ENCODE measurements around the gene KPNA3.

KPNA3 gene

GRCh38 chr13:49670828-49671227 lies 121.7 kb downstream of the KPNA3 start:
- H2AFZ ChIP-seq (ENCODE audit: low read length), result no peak overlapping the region
- no peaks in the 10 kb centered on the region for H3K4me1 ChIP-seq (ENCODE audit: low read length)
- H3K9ac ChIP-seq (ENCODE audit: low read length), result no peak overlapping the region
- H3K4me2 ChIP-seq (ENCODE audit: low read depth, low read length), result no peak overlapping the region
- H3K9me3 ChIP-seq (replicated peaks; ENCODE audit: insufficient read depth, low read length), result no peaks in the 10 kb centered on the region
- no peaks in the 10 kb centered on the region for H3K36me3 ChIP-seq (replicated peaks; ENCODE audit: insufficient read depth, low read length)
- H3K27me3 ChIP-seq (replicated peaks; ENCODE audit: insufficient read depth, low read length), result no peaks in the 10 kb centered on the region
- H3K79me2 ChIP-seq (ENCODE audit: low read length), result no peaks in the 10 kb centered on the region
- H3K27ac ChIP-seq (ENCODE audit: low read length), result no peak overlapping the region
- no peak overlapping the region for H3K4me3 ChIP-seq (ENCODE audit: low read length)
- no peaks in the 10 kb centered on the region for H4K20me1 ChIP-seq (ENCODE audit: insufficient read depth, low read length)
- no peak for DNase-seq
- TF ChIP-seq EZH2 (optimal IDR thresholded peaks at IDR 0.05; ENCODE audit: low read depth, low read length) (no peak), CTCF (IDR thresholded peaks at IDR 0.05; ENCODE audit: low read length) (no peak), EZH2phosphoT487 (IDR thresholded peaks at IDR 0.05; ENCODE audit: low read length) (no peak)
- no peaks in the 10 kb centered on the region for H3K9me2 ChIP-seq (replicated peaks; ENCODE audit: insufficient read depth, low read length)
- H3F3A ChIP-seq (ENCODE audit: insufficient read depth, low read length), result no peaks in the 10 kb centered on the region

GRCh38 chr13:49669735-49670309 lies 122.7 kb downstream of the KPNA3 start:
- Histone ChIP-seq H3K9me3 (replicated peaks; ENCODE audit: insufficient read depth, low read length) (no peaks in the 10 kb centered on the region), H3K9me2 (replicated peaks; ENCODE audit: insufficient read depth, low read length) (no peaks in the 10 kb centered on the region), H2AFZ (ENCODE audit: low read length) (no peak overlapping the region), H3K27ac (ENCODE audit: low read length) (no peak overlapping the region), H4K20me1 (ENCODE audit: insufficient read depth, low read length) (no peaks in the 10 kb centered on the region), H3K79me2 (ENCODE audit: low read length) (no peaks in the 10 kb centered on the region), H3K4me3 (ENCODE audit: low read length) (no peak overlapping the region), H3K27me3 (replicated peaks; ENCODE audit: insufficient read depth, low read length) (no peaks in the 10 kb centered on the region), H3F3A (ENCODE audit: insufficient read depth, low read length) (no peaks in the 10 kb centered on the region), H3K9ac (ENCODE audit: low read length) (no peak overlapping the region), H3K4me2 (ENCODE audit: low read depth, low read length) (no peak overlapping the region), H3K36me3 (replicated peaks; ENCODE audit: insufficient read depth, low read length) (no peaks in the 10 kb centered on the region), H3K4me1 (ENCODE audit: low read length) (no peaks in the 10 kb centered on the region)
- TF ChIP-seq EZH2 (optimal IDR thresholded peaks at IDR 0.05; ENCODE audit: low read depth, low read length), result no peak
- TF ChIP-seq CTCF (IDR thresholded peaks at IDR 0.05; ENCODE audit: low read length), result peak; percentile 45
- DNase-seq, result peak; percentile 23

- Histone ChIP-seq H3K4me1 (ENCODE audit: low read length) (no peaks in the 10 kb centered on the region), H3K36me3 (replicated peaks; ENCODE audit: insufficient read depth, low read length) (no peaks in the 10 kb centered on the region), H3K9me2 (replicated peaks; ENCODE audit: insufficient read depth, low read length) (no peaks in the 10 kb centered on the region), H3K4me2 (ENCODE audit: low read depth, low read length) (no peak overlapping the region), H4K20me1 (ENCODE audit: insufficient read depth, low read length) (no peaks in the 10 kb centered on the region), H3K4me3 (ENCODE audit: low read length) (no peak overlapping the region), H3K9ac (ENCODE audit: low read length) (no peak overlapping the region), H3K27ac (ENCODE audit: low read length) (no peak overlapping the region), H2AFZ (ENCODE audit: low read length) (no peak overlapping the region), H3K79me2 (ENCODE audit: low read length) (no peaks in the 10 kb centered on the region), H3K27me3 (replicated peaks; ENCODE audit: insufficient read depth, low read length) (no peaks in the 10 kb centered on the region), H3K9me3 (replicated peaks; ENCODE audit: insufficient read depth, low read length) (no peaks in the 10 kb centered on the region), H3F3A (ENCODE audit: insufficient read depth, low read length) (no peaks in the 10 kb centered on the region)
- DNase-seq, result no peak
- no peak for TF ChIP-seq EZH2 (optimal IDR thresholded peaks at IDR 0.05; ENCODE audit: low read depth, low read length)
- no peak for TF ChIP-seq EZH2phosphoT487 (IDR thresholded peaks at IDR 0.05; ENCODE audit: low read length)
- no peak for TF ChIP-seq CTCF (IDR thresholded peaks at IDR 0.05; ENCODE audit: low read length)
These were observed 124.7 kb downstream of the KPNA3 start for GRCh38 chr13:49667773-49668172.
